ENCODE results near the gene STIMATE.

- TF ChIP-seq SIN3A (IDR thresholded peaks at IDR 0.05; ENCODE audit: borderline replicate concordance, insufficient read depth, low read length) (no peak), REST (IDR thresholded peaks at IDR 0.05; ENCODE audit: insufficient read depth in 1 of 2, low read depth in 2 of 2, low read length in 2 of 2) (no peak), POLR2AphosphoS5 (IDR thresholded peaks at IDR 0.05; ENCODE audit: low read depth, low read length) (no peak)
These were observed 100.9 kb downstream of the STIMATE start for GRCh38 chr3:52796411-52796810.
